GM21723 (cell line): ENCODE results near the gene ZNF853.
"Not testable (repeated sequence)": the region's sequence is repeated elsewhere in the genome, so short reads cannot be mapped to it uniquely, and the experiment has no call there.

Experiments used
- ATAC-seq: cut with Tn5 transposase; IDR thresholded peaks from one replicate; pipeline ENCODE4 v1.9.1; 2021; ENCODE audit warnings: mild to moderate bottlenecking, moderate library complexity; ENCODE audit not compliant: unreplicated experiment

The ZNF853 gene

DNA sequence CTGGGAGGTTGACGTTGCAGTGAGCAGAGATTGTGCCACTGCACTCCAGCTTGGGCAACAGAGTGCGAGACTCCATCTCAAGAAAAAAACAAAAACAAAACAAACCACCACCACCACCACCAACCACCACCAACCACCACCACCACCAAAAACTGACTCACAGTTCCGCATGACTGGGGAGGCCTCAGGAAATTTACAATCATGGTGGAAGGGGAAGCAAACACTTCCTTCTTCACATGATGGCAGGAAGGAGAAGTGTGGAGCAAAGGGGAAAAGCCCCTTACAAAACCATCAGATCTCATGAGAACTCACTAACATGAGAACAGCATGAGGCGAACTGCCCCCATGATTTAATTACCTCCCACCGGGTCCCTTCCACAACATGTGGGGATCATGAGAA is 19.6 kb downstream of the ZNF853 start:
- not testable (repeated sequence) for ATAC-seq

DNA sequence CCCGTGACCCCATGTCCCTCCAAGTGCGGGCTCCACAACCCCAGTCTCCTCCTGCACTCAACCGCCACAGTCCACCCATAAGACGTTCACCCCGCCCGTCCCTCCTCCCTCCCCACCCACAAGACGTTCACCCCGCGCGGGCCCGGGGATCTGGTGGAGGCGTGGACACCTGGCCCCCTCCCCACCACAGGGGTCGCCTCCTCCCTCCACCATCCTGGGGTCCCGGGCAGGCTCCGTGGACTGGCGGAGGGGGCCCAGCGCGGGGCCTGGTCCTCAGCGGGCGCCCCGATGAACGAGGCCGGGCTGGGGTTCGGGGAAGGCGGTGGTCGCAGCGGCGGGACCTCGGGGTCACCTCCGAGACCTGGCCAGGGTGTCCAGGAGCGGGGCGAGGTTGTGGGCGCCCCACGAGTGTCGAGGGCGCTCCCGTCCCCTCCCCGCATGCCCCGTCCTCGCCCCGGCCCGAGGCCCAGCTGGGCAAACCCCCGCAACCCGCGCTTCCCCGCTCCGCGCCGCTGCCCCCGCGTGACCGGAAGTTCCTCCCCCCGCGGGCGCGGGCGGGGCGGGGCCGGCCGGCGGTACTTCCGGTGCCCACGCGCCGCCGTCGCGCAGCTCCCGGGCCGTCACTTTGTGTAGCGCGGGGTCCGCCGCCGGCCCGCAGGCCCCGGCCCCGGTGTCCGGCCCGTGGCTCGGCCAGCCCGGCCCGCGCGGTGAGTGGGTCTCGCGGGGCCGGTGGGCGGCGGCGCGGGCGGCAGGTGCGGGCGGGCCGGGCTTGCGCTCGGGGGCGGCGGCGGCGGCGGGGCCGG is 21.5 kb downstream of the ZNF853 start, which contains the start of gene ZNF316:
Gene ZNF316, plus strand, starts transcription at position 578 of the 803 bp plus-strand sequence. CDS start 5,092 bp downstream, outside the sequence.
- peak; percentile 78 for ATAC-seq

DNA sequence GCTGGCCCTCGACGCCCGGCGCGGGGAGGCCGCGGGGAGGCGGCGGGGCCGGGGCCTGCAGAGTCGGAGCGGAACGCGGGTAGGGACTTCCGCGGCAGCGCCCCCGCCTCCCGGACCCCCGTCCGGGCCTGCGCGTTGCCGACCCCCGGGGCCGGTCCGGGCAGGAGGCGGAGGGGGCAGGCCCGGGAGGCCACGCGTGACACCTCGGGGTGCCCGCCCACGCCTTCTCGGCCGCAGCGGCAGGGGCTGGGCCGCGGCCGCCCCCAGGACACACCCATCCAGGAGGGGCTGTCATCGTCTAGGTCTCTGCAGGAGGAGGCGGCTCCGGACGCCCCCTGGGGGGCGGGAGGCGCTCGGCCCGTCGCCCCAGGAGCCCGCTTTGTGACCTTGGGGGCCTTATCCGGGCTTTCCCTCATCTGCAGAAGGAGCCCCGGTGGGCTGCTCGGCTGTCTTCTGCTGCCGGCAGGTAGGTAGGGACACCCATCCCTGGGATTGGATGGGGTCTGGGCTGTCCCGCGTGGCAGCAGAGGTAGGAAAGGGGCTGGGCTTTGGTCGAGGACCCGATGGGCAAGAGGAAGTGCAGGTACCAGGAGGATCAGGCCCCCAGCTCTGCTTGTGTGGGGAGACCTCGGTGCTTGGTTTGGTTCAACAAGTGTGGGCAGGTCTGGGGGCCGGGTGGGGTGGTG is 22.3 kb downstream of the ZNF853 start:
- ATAC-seq, result peak; percentile 80

DNA sequence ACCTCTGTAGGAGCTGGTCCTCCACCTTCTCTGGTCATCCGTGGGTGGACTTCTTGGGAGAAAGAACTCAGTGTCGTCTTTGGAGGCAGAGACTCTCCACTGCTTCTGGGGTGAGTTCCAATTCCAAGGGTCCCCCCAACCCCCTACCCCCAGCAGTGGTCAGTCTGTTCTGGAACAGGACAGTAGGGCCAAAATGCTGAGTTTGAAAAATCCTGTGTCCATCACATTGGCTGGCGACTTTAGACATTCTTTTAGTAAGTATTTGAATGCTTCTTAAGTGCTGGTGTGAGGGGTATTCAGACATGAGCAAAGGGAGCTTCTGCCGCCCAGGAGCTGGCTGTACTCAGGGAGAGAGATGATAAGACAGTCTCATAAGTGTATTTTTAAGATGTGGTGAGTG is 23.6 kb downstream of the ZNF853 start:
- no peak for ATAC-seq

DNA sequence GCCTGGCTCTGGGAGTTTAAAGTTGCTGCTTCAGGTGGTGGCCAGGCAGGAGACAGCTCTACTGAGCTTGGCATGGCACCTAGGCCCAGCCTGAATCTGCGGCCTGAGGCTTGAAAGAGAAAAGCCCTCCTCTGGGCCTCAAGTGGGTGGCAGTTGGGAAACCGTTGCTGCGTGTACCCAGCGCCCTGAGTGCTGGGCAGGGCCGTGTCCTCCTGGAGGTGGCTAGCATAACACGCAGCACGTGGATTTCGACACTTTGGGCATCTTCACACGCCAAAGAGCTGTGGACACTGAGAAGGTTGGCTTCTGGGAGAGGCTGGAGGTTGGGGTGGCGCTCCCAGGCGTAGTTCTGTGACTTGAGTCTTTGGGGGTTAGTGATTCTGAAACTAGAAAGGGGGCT is 24.2 kb downstream of the ZNF853 start:
- no peak for ATAC-seq

DNA sequence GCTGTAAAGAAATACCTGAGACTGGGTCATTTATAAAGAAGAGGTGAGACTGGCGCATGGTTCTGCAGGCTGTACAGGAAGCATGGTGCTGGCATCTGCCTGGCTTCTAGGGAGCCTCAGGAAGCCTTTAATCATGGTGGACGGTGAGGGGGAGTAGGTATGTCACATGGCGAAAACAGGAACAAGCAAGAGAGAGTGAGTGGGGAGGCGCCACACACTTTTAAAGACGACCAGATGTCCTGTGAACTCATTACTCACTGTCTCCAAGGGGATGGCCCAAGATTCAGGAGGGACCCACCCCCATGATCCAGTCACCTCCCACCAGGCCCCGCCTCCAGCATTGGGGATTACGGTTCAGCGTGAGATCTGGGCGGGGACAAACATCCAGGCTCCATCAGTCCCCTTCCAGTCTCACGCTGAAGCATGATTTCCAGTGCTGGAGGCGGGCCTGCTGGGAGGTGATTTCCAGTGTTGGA is 24.9 kb downstream of the ZNF853 start:
- no peak for ATAC-seq

DNA sequence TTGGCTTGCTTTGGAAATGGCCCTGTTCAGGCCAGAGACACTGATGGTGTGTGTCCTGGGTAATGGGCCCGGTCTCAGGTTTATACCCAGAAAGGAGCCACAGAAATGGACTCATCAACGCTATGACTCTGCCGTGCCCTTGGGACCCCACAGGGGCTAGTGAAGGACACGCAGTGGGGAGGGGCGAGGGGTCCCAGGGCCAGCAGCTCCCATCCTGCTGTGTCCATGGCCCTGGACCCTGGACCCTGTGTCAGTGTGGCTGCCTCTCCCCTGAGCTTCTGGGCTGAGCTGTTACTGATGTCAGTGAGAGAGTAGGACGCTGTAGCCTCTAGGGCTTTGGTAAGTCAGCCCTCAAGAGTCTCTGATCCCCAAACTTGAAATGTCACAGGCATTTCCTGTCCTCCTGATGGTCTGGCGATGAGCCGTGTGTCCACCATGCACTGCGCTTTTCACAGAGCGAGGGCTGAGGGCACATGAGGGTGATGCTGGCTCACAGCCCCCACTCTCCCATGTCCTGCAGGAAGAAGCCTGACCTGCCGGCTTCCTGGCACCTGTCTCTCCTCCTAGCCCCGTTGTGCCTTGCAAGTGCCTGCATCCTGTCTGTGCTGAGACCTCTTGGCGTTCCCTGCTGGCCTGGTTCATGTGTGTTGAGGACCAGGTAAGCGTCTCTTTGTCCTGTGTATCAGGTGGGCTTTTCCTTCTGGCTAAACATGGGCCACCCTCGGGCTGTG is 26.1 kb downstream of the ZNF853 start:
- ATAC-seq, result no peak

DNA sequence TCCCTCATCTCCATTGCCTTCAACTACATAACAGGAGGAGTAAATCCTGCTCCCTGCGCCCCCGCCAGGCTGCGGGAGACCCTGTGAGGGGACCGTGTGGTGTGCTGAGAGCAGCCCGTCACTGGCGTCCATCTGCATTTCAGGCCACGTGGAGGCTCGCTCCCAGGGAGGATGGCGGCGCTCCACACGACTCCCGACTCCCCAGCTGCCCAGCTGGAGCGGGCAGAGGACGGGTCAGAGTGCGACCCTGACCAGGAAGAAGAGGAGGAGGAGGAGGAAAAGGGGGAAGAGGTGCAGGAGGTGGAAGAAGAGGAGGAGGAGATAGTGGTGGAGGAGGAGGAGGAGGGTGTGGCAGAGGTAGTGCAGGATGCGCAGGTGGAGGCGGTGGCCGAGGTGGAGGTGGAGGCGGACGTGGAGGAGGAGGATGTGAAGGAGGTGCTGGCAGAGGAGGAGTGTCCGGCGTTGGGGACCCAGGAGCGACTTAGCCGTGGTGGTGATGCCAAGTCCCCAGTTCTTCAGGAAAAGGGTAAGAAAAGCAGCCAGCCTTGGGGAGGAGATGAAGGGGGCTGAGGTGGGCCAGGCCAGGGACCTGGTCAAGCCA is 26.9 kb downstream of the ZNF853 start:
- no peak for ATAC-seq

DNA sequence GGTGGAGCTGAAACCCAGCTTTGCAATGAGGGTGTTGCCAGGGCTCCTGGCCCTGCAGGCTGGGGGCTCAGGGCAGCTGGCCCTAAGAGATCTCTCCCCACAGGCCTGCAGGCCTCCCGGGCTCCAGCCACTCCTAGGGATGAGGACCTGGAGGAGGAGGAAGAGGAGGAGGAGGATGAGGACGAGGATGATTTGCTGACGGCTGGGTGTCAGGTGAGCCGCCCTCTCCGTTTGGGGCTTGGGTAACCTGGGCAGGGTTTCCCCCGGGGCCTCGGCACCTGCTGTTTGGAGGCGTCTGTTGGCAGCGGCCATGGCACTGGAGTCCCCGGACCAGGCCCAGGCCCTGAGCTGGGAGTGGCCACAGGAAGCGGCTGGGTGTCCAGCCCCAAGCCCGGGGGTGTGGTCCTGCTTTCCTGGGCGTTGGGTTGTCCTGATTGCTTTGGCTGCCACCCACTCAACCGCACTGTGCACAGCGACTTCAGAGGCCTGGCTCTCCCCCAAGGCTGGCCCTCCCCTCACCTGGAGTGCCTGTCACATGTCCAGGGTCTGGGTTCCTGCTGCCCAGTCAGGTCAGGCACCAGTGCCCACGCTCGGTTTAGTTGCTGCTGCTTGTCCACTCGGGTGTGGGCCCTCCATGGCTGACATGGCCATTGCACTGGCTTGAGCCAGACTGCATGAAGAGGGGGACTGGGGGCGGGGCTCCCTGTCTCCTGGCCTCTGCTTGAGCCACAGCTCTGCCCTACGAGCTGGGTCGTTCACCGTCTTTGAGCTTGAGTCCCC is 27.6 kb downstream of the ZNF853 start:
- no peak for ATAC-seq

DNA sequence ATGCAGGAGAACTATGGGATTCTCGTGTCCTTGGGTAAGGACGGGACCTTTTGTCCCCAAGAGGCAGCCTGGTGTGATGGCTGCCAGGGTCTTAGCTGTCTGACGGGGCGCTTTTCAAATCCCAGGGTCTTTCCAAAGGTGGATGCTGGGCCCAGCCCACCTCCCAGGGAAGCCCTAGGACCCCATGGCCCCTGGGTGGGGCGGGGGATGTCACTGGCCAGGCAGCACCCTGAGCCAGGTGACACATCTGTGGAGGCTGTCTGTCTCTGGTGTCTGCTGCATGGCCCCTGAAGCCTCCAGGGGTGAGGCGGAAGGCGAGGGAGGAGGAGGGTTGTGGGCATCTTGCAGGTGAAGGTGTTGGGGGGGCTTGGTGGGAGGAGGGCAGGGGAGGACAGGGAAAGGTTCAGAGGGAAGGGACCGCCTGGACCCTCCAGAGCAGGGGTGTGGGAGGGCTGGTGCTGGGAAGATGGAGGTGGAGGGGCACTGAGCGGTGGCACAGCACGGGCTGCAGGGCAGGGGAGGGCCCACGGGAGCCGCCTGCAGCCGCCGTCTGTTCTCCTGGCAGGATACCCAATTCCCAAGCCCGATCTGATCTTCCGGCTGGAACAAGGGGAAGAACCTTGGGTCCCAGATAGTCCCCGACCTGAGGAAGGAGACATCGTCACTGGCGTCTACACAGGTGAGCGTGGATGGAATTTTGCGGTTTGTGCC is 28.7 kb downstream of the ZNF853 start:
- no peak for ATAC-seq

DNA sequence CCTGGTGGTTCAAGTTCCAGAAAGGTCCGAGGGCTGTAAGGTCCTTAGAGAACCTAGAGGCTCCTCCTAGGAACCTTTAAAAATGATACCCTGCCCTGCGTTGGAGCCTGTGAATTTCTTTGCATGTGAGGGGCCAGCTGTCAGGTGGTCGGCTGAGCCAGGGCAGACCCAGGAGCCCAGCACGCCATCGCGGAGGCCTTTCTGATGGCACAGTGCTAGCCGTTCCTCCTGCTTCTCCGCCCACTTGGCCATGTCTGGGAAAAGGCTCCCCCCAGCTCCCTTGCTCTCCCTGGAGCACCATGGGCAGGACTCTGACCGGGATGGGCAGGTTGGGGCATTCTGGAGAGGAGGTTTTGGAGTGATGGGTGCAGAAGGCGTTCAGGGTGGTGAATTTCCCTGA is 29.3 kb downstream of the ZNF853 start:
- ATAC-seq, result no peak

DNA sequence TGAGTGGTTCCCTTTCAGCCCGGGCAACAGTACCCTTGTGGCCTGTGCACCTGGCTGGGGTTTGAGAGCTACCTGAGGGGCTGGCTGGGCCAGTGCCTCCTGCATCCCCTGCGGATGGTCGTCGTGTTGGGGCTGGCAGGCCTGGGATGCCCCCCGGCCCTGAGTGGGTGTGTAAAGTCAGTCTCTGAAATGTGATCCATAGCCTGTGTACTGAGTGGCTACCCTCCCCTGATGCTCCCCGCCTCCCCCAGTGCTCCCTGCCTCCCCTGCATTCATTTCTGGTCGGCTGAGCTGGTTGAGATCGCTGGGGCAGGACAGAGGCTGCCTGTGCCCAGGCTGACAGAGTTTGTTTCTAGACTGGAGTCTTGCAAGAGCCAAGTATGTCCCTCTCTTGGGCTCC is 31.1 kb downstream of the ZNF853 start:
- ATAC-seq, result no peak

DNA sequence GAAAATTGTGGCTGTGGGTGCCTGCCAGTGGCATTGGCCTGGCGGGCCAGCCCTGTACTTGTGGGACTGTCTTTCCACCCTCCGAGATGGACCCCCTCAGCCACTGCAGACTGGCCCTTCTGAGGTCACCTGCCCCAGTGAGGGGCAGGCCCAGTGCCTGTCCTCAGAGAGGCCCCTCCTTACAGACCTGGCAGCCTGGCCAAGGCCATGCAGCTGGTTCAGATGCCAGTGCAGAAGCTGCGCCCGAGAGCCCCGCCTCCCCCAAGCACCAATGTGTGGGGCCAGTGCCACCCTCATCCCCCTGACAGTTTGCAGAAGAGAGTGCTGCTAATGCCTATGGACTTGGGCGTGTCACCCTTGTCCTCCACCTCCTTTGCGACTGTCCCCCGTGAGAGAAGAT is 31.7 kb downstream of the ZNF853 start:
- ATAC-seq, result no peak

DNA sequence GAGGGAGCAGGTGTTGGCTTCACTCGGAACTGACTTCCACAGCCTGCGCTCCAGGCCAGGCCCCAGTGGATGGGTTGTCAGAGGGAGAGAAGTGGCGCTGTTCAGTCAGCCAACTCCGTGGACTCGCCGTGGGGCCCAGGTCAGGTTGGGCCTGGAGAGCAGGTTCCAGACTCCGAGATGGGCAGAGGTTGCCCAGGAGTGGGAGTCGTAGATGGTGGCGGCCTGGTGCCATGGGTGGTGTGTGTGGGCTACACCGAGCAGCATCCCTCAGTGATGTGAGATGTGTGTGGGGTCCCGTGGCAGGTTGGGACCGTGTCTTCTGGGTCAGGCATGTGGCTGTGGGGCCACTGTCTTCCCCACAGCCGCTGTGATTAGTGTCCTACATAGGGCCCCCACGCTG is 32.1 kb downstream of the ZNF853 start:
- no peak for ATAC-seq

DNA sequence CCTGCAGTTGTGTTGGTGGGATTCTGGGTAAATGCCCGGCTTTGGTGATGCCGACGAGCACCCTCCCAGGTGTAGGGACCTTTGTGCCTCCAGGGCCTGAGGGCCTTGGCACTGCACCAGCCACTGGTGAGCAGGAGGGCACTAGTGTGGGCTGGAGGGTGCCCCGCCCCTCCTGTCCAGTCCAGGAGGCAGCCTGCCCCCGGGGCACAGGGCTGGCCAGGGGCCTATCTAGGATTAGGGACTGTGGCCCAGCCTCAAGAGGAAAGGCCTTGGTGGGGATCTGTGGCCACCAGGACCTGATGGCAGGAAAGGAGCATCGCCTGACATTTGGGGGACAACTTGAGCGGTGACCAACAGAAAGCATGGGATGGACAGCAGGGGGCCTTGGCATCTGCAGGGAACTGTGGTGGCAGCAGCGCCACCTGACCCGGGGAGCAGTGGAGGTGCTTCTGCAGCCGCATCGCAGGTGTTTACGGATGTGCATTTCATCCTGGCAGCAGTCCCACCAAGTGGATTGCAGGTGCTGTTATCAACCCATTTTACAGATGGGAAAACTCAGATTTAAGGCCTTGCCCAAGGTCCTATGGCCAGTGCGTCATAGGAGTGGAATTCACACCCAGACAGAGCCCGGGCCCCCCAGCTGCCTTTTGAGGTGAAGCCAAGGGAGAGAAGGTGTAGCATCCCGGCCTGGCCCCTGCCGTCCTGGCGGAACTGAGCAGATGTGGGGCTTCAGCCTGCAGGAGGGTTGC is 32.8 kb downstream of the ZNF853 start:
- ATAC-seq, result no peak

DNA sequence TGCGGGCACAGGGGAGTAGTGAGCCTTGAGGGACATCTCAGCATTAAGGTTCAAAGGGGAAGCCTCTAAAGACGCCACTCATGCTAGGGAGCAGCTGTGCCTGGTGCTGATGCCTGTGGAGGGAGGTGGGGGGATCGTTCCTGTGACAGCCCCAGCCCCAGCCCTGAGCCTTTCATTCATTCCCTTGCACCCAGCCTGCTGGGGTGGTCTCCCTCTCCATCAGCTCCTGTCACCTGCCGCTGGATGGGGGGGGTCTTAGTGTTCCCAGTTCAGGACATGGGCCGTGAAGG is 33.4 kb downstream of the ZNF853 start:
- ATAC-seq, result no peak

DNA sequence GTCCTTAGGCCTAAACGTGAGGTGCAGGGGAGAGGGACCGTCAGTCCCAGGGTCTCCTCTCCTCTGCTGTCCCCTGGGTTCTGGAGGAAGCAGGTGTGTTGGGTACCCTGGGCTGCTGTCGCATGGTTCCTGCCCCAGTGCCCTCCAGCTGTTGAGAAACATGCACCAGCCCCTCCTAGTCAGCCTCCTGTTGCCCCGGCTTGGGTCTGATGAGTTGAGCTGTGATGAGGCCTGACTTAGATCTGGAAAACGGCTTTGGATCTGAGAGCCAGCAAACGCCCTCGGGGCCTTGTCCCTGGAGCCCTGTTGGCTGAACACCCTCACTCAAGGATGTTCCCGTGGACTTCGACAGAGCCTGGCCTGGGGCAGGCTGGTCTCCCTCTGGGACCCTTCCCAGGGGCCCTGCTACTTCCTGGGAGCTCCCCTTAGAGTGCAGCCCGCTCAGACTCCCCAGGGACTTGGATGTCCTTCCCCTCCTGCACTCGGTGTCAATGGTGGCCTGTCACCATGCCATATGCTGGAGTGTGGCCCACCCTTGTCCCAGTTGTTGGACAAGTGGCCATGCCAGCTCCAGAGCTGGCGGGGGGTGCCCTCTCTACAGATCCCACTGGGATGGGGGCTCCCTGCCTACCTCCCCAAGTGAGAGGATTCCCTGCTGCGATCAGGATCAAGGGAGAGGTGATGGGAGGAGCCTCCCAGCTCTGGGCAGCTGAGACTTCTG is 34.0 kb downstream of the ZNF853 start:
- no peak for ATAC-seq

DNA sequence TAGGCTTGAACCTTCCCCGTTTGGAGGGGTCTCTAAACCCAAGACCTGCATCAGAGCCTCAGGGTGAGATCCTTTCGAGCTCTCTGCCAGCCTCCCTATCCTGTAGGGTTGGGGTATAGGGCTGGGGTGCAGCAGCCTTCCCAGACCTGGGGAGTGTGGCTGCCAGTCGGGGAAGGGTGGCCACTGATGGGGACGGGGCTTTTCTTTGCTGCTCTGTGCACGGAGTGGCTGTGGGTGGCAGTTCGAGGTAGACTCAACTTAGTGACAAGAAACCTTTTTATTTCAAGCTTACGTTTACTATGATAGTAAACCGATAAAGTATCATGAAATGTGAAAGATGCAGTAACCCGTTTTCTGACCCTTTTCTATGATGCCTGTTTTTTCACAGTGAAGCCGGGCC is 34.7 kb downstream of the ZNF853 start:
- ATAC-seq, result no peak
